ENCODE measurements around the gene ISCU. TPM values are rescaled to one million over a fixed set of nuclear protein-coding genes. Genes with fewer than 3 reads are reported as not detected.
A peak's percentile ranks its signal among the peaks of the same experiment; 100 is the strongest.
"Not testable (repeated sequence)": the region's sequence is repeated elsewhere in the genome, so short reads cannot be mapped to it uniquely, and the experiment has no call there.

Gene ISCU
- total RNA-seq, 1 donor from 2014 or later = 78.9 TPM

- H3K4me1 Mint-ChIP-seq = peaks cover 9% of the 10 kb centered on the region
- Histone ChIP-seq H3K79me2 (ENCODE audit: low read depth) (peaks cover 98% of the 10 kb centered on the region), H3K9ac (no peak overlapping the region), H3K4me2 (no peak overlapping the region), H3K4me3 (no peak overlapping the region), H3K27ac (no peak overlapping the region), H3K27me3 (no peaks in the 10 kb centered on the region), H4K20me1 (ENCODE audit: low read depth) (peaks cover 71% of the 10 kb centered on the region), H3F3A (ENCODE audit: low read depth) (peaks cover 7% of the 10 kb centered on the region), H2AFZ (replicated peaks) (no peak overlapping the region), H3K9me3 (ENCODE audit: low read depth) (no peaks in the 10 kb centered on the region), H3K4me1 (peaks cover 7% of the 10 kb centered on the region), H3K36me3 (peaks cover 15% of the 10 kb centered on the region)
- no peak for DNase-seq (ENCODE audit: low spot score)
- no peak overlapping the region for H3K27ac Mint-ChIP-seq
- TF ChIP-seq EZH2phosphoT487 (IDR thresholded peaks at IDR 0.05) = no peak
- TF ChIP-seq CTCF (IDR thresholded peaks at IDR 0.05) = no peak
- TF ChIP-seq EZH2 (IDR thresholded peaks at IDR 0.05) = no peak
- no peak overlapping the region for H3K4me3 Mint-ChIP-seq
- H3K9me3 Mint-ChIP-seq = no peaks in the 10 kb centered on the region
- H3K36me3 Mint-ChIP-seq = peaks cover 5% of the 10 kb centered on the region
- no peaks in the 10 kb centered on the region for H3K27me3 Mint-ChIP-seq (ENCODE audit: insufficient read depth, low read depth)
Observed at GRCh38 chr12:108551535-108551934, 10.9 kb upstream of the ISCU start.

GRCh38 chr12:108553799-108554198, 8.6 kb upstream of the ISCU start:
- no peaks in the 10 kb centered on the region for H3K27me3 Mint-ChIP-seq (ENCODE audit: insufficient read depth, low read depth)
- H2AFZ ChIP-seq (replicated peaks) = no peak overlapping the region
- H3K4me1 ChIP-seq = peaks cover 7% of the 10 kb centered on the region
- H4K20me1 ChIP-seq (ENCODE audit: low read depth) = peaks cover 83% of the 10 kb centered on the region
- peak overlapping the region; percentile 14 for H3K4me2 ChIP-seq
- peaks cover 20% of the 10 kb centered on the region for H3K4me1 Mint-ChIP-seq
- no peak overlapping the region for H3K27ac ChIP-seq
- no peaks in the 10 kb centered on the region for H3K27me3 ChIP-seq
- no peak for DNase-seq (ENCODE audit: low spot score)
- H3K4me3 ChIP-seq = no peak overlapping the region
- no peak overlapping the region for H3K4me3 Mint-ChIP-seq
- H3F3A ChIP-seq (ENCODE audit: low read depth) = peaks cover 11% of the 10 kb centered on the region
- peaks cover 100% of the 10 kb centered on the region for H3K79me2 ChIP-seq (ENCODE audit: low read depth)
- no peak overlapping the region for H3K27ac Mint-ChIP-seq
- TF ChIP-seq EZH2phosphoT487 (IDR thresholded peaks at IDR 0.05) (no peak), CTCF (IDR thresholded peaks at IDR 0.05) (no peak), EZH2 (IDR thresholded peaks at IDR 0.05) (no peak)
- no peaks in the 10 kb centered on the region for H3K36me3 ChIP-seq
- H3K9me3 ChIP-seq (ENCODE audit: low read depth) = no peaks in the 10 kb centered on the region
- H3K9me3 Mint-ChIP-seq = no peaks in the 10 kb centered on the region
- H3K9ac ChIP-seq = no peak overlapping the region
- peaks cover 2% of the 10 kb centered on the region for H3K36me3 Mint-ChIP-seq

- H3K4me3 Mint-ChIP-seq; H3K27me3 ChIP-seq; H3K4me3 ChIP-seq; H3K27ac Mint-ChIP-seq; H3K36me3 ChIP-seq; DNase-seq (ENCODE audit: low spot score); H3K9ac ChIP-seq; H2AFZ ChIP-seq (replicated peaks); H3K4me2 ChIP-seq; H3K9me3 ChIP-seq (ENCODE audit: low read depth); H3K27me3 Mint-ChIP-seq (ENCODE audit: insufficient read depth, low read depth); H3K27ac ChIP-seq; H3K36me3 Mint-ChIP-seq; H3K9me3 Mint-ChIP-seq: not testable (repeated sequence)
- H3K79me2 ChIP-seq (ENCODE audit: low read depth) = peaks cover 100% of the 10 kb centered on the region
- H4K20me1 ChIP-seq (ENCODE audit: low read depth) = peaks cover 84% of the 10 kb centered on the region
- H3K4me1 Mint-ChIP-seq = peaks cover 33% of the 10 kb centered on the region
- H3K4me1 ChIP-seq = peaks cover 12% of the 10 kb centered on the region
- peaks cover 11% of the 10 kb centered on the region for H3F3A ChIP-seq (ENCODE audit: low read depth)
Observed at GRCh38 chr12:108555383-108555782, 7.0 kb upstream of the ISCU start.

GRCh38 chr12:108559007-108559655, 3.3 kb upstream of the ISCU start:
- Histone ChIP-seq H3K27me3 (no peaks in the 10 kb centered on the region), H3F3A (ENCODE audit: low read depth) (peaks cover 18% of the 10 kb centered on the region), H3K4me1 (peaks cover 7% of the 10 kb centered on the region), H3K79me2 (ENCODE audit: low read depth) (peaks cover 86% of the 10 kb centered on the region), H3K4me3 (no peak overlapping the region), H4K20me1 (ENCODE audit: low read depth) (peaks cover 59% of the 10 kb centered on the region), H3K9me3 (ENCODE audit: low read depth) (no peaks in the 10 kb centered on the region), H3K27ac (no peak overlapping the region), H2AFZ (replicated peaks) (no peak overlapping the region), H3K4me2 (peak overlapping the region; percentile 29), H3K36me3 (peaks cover 1% of the 10 kb centered on the region), H3K9ac (no peak overlapping the region)
- peaks cover 4% of the 10 kb centered on the region for H3K36me3 Mint-ChIP-seq
- H3K27me3 Mint-ChIP-seq (ENCODE audit: insufficient read depth, low read depth) = peaks cover 7% of the 10 kb centered on the region
- no peaks in the 10 kb centered on the region for H3K9me3 Mint-ChIP-seq
- H3K4me1 Mint-ChIP-seq = peaks cover 43% of the 10 kb centered on the region
- no peak for TF ChIP-seq EZH2 (IDR thresholded peaks at IDR 0.05)
- no peak for TF ChIP-seq CTCF (IDR thresholded peaks at IDR 0.05)
- no peak for TF ChIP-seq EZH2phosphoT487 (IDR thresholded peaks at IDR 0.05)
- no peak overlapping the region for H3K27ac Mint-ChIP-seq
- no peak for DNase-seq (ENCODE audit: low spot score)
- H3K4me3 Mint-ChIP-seq = peak overlapping the region; percentile 79

All from neural progenitor cell (in vitro differentiated cells).